HEK293 (cell line): ENCODE data around the gene MSANTD1.

Source experiments
- CTCF ChIA-PET: fragments of 350-600 bp; formaldehyde crosslinking; extraction: SDS; loops from one replicate; lab custom pipeline; 2021; ENCODE audit warnings: antibody characterized with exemption; lab: Yijun Ruan, JAX
- POLR2A ChIA-PET: fragments of 300-600 bp; formaldehyde crosslinking; extraction: SDS; loops from one replicate; lab custom pipeline; 2020; ENCODE audit warnings: antibody characterized with exemption, inconsistent platforms; lab: Yijun Ruan, JAX
- H3K27ac ChIP-seq: fragments of 200-500 bp; sonication (Bioruptor generic); 2 replicates; pipeline ENCODE4 v1.5.1; 2014; ENCODE audit warnings: low read depth, low read length, control low read depth, inconsistent platforms; ENCODE audit errors: extremely low read depth
- H3K36me3 ChIP-seq, 2 experiments: fragments of 200-500 bp in 1 of 2; sonication (Bioruptor generic) in 1 of 2; 1 replicate in 1 of 2; 2 replicates in 1 of 2; pipeline ENCODE4 v1.5.1; 2014 to 2017; ENCODE audit warnings: inconsistent platforms in 2 of 2, low read length in 2 of 2; ENCODE audit not compliant: control insufficient read depth in 2 of 2, insufficient read depth in 1 of 2
- H3K4me1 ChIP-seq: fragments of 200-500 bp; sonication (Bioruptor generic); 2 replicates; pipeline ENCODE4 v1.5.1; 2014; ENCODE audit warnings: mild to moderate bottlenecking, low read length, inconsistent platforms; ENCODE audit not compliant: control insufficient read depth, insufficient read depth
- H3K4me3 ChIP-seq: 2 replicates; pipeline ENCODE4 v1.5.1; 2011; ENCODE audit warnings: low read depth, mild to moderate bottlenecking, control low read depth, low read length, moderate library complexity
- H3K9me3 ChIP-seq: fragments of 200-500 bp; sonication (Bioruptor generic); 2 replicates; pipeline ENCODE4 v1.5.1; 2014; ENCODE audit warnings: low read depth, low read length, inconsistent platforms; ENCODE audit not compliant: control insufficient read depth, insufficient read depth
- IKZF3 ChIP-seq: fragments of 450-650 bp; IDR thresholded peaks from 2 replicates; pipeline ENCODE4 v1.5.0; 2018; ENCODE audit warnings: missing biosample characterization, mild to moderate bottlenecking, missing genetic modification characterization, moderate library complexity
- RBAK ChIP-seq: fragments of 450-650 bp; formaldehyde crosslinking; IDR thresholded peaks from 2 replicates; pipeline ENCODE4 v1.5.1; 2016; ENCODE audit warnings: missing biosample characterization, missing genetic modification characterization
- ZBTB21 ChIP-seq: fragments of 450-650 bp; formaldehyde crosslinking; IDR thresholded peaks from 2 replicates; pipeline ENCODE4 v1.5.1; 2017; ENCODE audit warnings: missing biosample characterization, missing genetic modification characterization
- ZNF169 ChIP-seq: fragments of 450-650 bp; formaldehyde crosslinking; IDR thresholded peaks from 2 replicates; pipeline ENCODE4 v1.5.1; 2016; ENCODE audit warnings: missing biosample characterization, missing genetic modification characterization
- ZNF350 ChIP-seq: fragments of 450-650 bp; formaldehyde crosslinking; IDR thresholded peaks from 2 replicates; pipeline ENCODE4 v1.5.0; 2017; ENCODE audit warnings: missing biosample characterization, mild to moderate bottlenecking, missing genetic modification characterization
- ZNF394 ChIP-seq: fragments of 450-650 bp; formaldehyde crosslinking; IDR thresholded peaks from 2 replicates; pipeline ENCODE4 v1.5.1; 2016; ENCODE audit warnings: missing biosample characterization, missing genetic modification characterization, mild to moderate bottlenecking, moderate library complexity, borderline replicate concordance
- ZNF677 ChIP-seq: fragments of 450-650 bp; IDR thresholded peaks from 2 replicates; pipeline ENCODE4 v1.5.0; 2018; ENCODE audit warnings: missing biosample characterization, mild to moderate bottlenecking, missing genetic modification characterization, moderate library complexity
- ZNF837 ChIP-seq: fragments of 450-650 bp; formaldehyde crosslinking; IDR thresholded peaks from 2 replicates; pipeline ENCODE4 v1.5.1; 2016; ENCODE audit warnings: missing biosample characterization, missing genetic modification characterization
- TF ChIP-seq, protein P1 (sequence below): fragments of 450-650 bp; formaldehyde crosslinking; IDR thresholded peaks from 2 replicates; pipeline ENCODE4 v1.5.1; 2016; ENCODE audit warnings: missing biosample characterization, missing genetic modification characterization
- TF ChIP-seq, protein P2 (sequence below): fragments of 450-650 bp; formaldehyde crosslinking; IDR thresholded peaks from 2 replicates; pipeline ENCODE4 v1.5.1; 2017; ENCODE audit warnings: missing biosample characterization, missing genetic modification characterization
- TF ChIP-seq, protein P3 (sequence below): fragments of 450-650 bp; formaldehyde crosslinking; conservative IDR thresholded peaks from 2 replicates; pipeline ENCODE4 v1.5.1; 2016; ENCODE audit warnings: low read depth, missing biosample characterization, missing genetic modification characterization

Gene MSANTD1

GRCh38 chr4:3200423-3201090, 48.4 kb upstream of the MSANTD1 start:
- CTCF ChIA-PET = interaction anchor here (0.9 kb wide), 1 partner anchor 12 kb away, joined by 3 read pairs; no protein-coding TSS in a partner anchor
- Histone ChIP-seq H3K4me3 (no peak overlapping the region), H3K9me3 (no peaks in the 10 kb centered on the region), H3K36me3 (peaks cover 0 to 53% of the 10 kb centered on the region in 2 experiments; a peak in 2 of 3 replicates)
- TF ChIP-seq, protein P1, sequence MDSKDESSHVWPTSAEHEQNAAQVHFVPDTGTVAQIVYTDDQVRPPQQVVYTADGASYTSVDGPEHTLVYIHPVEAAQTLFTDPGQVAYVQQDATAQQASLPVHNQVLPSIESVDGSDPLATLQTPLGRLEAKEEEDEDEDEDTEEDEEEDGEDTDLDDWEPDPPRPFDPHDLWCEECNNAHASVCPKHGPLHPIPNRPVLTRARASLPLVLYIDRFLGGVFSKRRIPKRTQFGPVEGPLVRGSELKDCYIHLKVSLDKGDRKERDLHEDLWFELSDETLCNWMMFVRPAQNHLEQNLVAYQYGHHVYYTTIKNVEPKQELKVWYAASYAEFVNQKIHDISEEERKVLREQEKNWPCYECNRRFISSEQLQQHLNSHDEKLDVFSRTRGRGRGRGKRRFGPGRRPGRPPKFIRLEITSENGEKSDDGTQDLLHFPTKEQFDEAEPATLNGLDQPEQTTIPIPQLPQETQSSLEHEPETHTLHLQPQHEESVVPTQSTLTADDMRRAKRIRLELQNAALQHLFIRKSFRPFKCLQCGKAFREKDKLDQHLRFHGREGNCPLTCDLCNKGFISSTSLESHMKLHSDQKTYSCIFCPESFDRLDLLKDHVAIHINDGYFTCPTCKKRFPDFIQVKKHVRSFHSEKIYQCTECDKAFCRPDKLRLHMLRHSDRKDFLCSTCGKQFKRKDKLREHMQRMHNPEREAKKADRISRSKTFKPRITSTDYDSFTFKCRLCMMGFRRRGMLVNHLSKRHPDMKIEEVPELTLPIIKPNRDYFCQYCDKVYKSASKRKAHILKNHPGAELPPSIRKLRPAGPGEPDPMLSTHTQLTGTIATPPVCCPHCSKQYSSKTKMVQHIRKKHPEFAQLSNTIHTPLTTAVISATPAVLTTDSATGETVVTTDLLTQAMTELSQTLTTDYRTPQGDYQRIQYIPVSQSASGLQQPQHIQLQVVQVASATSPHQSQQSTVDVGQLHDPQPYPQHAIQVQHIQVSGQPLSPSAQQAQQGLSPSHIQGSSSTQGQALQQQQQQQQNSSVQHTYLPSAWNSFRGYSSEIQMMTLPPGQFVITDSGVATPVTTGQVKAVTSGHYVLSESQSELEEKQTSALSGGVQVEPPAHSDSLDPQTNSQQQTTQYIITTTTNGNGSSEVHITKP (tag by site-specific recombination) = no peak
- TF ChIP-seq, protein P2, sequence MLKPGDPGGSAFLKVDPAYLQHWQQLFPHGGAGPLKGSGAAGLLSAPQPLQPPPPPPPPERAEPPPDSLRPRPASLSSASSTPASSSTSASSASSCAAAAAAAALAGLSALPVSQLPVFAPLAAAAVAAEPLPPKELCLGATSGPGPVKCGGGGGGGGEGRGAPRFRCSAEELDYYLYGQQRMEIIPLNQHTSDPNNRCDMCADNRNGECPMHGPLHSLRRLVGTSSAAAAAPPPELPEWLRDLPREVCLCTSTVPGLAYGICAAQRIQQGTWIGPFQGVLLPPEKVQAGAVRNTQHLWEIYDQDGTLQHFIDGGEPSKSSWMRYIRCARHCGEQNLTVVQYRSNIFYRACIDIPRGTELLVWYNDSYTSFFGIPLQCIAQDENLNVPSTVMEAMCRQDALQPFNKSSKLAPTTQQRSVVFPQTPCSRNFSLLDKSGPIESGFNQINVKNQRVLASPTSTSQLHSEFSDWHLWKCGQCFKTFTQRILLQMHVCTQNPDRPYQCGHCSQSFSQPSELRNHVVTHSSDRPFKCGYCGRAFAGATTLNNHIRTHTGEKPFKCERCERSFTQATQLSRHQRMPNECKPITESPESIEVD (tag by site-specific recombination) = no peak
- TF ChIP-seq ZNF677 (no peak), RBAK (tag by site-specific recombination) (no peak), ZBTB21 (tag by site-specific recombination) (no peak), ZNF350 (no peak), ZNF394 (tag by site-specific recombination) (no peak), IKZF3 (no peak), ZNF837 (tag by site-specific recombination) (no peak), ZNF169 (tag by site-specific recombination) (no peak)
- TF ChIP-seq, protein P3, sequence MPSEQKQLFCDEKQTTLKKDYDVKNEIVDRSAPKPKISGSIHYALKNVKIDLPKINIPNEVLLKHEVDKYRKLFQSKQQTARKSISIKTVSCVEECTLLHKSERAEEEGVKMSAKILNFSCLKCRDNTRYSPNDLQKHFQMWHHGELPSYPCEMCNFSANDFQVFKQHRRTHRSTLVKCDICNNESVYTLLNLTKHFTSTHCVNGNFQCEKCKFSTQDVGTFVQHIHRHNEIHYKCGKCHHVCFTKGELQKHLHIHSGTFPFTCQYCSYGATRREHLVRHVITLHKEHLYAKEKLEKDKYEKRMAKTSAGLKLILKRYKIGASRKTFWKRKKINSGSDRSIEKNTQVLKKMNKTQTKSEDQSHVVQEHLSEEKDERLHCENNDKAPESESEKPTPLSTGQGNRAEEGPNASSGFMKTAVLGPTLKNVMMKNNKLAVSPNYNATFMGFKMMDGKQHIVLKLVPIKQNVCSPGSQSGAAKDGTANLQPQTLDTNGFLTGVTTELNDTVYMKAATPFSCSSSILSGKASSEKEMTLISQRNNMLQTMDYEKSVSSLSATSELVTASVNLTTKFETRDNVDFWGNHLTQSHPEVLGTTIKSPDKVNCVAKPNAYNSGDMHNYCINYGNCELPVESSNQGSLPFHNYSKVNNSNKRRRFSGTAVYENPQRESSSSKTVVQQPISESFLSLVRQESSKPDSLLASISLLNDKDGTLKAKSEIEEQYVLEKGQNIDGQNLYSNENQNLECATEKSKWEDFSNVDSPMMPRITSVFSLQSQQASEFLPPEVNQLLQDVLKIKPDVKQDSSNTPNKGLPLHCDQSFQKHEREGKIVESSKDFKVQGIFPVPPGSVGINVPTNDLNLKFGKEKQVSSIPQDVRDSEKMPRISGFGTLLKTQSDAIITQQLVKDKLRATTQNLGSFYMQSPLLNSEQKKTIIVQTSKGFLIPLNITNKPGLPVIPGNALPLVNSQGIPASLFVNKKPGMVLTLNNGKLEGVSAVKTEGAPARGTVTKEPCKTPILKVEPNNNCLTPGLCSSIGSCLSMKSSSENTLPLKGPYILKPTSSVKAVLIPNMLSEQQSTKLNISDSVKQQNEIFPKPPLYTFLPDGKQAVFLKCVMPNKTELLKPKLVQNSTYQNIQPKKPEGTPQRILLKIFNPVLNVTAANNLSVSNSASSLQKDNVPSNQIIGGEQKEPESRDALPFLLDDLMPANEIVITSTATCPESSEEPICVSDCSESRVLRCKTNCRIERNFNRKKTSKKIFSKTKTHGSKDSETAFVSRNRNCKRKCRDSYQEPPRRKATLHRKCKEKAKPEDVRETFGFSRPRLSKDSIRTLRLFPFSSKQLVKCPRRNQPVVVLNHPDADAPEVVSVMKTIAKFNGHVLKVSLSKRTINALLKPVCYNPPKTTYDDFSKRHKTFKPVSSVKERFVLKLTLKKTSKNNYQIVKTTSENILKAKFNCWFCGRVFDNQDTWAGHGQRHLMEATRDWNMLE (tag by site-specific recombination) = no peak
- TF ChIP-seq, all 188 proteins: peak for 0
- Histone ChIP-seq H3K27ac (no peak overlapping the region), H3K4me1 (no peaks in the 10 kb centered on the region)
- POLR2A ChIA-PET = interaction anchor here (0.6 kb wide), 1 partner anchor 755 kb away, joined by 5 read pairs; no protein-coding TSS in a partner anchor
